Body of pancreas (tissue), 4 donors: ENCODE measurements around the gene LINC01488.

Experiments
- CTCF ChIP-seq, 7 experiments: fragments of 450-650 bp in 4 of 7; fragments of 200-600 bp in 3 of 7; sonication (generic) in 3 of 7; IDR thresholded peaks; one replicate each; pipeline ENCODE4 v1.5.1; 2016 to 2019; ENCODE audit warnings: antibody characterized with exemption in 7 of 7
- POLR2A ChIP-seq, 3 donors: fragments of 450-650 bp; IDR thresholded peaks; one replicate each; pipeline ENCODE4 v1.6.1; 2016; ENCODE audit warnings: antibody characterized with exemption in 3 of 3, mild to moderate bottlenecking in 2 of 3

GRCh38 chr11:69438286-69438920 lies 43.1 kb upstream of the LINC01488 start:
- TF ChIP-seq CTCF (IDR thresholded peaks at IDR 0.05) (no peak), POLR2A (IDR thresholded peaks at IDR 0.05) (no peak)
